ENCODE data around the gene GALNTL6. TPM values are rescaled to one million over a fixed set of nuclear protein-coding genes. Genes with fewer than 3 reads are reported as not detected.

The GALNTL6 gene
- total RNA-seq, 4 donors from 2014 or later, result 0.30 to 1.3 (median 0.60) TPM

DNA sequence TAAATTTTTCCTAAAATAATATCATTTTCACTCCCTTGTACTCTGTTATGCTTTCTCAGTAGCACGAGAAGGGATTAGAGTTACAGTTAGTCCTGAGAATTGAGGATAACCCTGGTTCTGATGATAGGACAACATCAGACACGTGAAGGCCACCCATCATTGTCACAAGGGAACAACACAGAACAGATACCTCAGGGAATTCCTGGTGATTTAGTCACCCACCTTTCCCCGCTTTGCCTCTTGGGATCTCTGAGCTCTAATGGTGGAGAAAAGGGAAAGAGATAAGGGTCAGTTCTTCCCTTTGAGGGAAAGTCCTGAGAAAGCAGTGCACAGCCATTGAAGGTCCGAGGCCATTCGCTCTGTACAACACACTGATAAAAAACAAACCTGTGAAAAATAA is 1243.1 kb downstream of the GALNTL6 start:
- DNase-seq (ENCODE audit: low spot score in 2 of 2), result no peak
- no peak for TF ChIP-seq POLR2A (IDR thresholded peaks at IDR 0.05)
- TF ChIP-seq, protein P1, sequence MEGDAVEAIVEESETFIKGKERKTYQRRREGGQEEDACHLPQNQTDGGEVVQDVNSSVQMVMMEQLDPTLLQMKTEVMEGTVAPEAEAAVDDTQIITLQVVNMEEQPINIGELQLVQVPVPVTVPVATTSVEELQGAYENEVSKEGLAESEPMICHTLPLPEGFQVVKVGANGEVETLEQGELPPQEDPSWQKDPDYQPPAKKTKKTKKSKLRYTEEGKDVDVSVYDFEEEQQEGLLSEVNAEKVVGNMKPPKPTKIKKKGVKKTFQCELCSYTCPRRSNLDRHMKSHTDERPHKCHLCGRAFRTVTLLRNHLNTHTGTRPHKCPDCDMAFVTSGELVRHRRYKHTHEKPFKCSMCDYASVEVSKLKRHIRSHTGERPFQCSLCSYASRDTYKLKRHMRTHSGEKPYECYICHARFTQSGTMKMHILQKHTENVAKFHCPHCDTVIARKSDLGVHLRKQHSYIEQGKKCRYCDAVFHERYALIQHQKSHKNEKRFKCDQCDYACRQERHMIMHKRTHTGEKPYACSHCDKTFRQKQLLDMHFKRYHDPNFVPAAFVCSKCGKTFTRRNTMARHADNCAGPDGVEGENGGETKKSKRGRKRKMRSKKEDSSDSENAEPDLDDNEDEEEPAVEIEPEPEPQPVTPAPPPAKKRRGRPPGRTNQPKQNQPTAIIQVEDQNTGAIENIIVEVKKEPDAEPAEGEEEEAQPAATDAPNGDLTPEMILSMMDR (IDR thresholded peaks at IDR 0.05), result no peak
- WGBS, 2 donors, result 90 to 92% methylated on average over 5 of the region's 5 CpGs
- intact Hi-C loops (cut with DNase I; ENCODE audit: low total_unique reads), result no loop called here
- H3K4me3 ChIP-seq (ENCODE audit: low read depth, poor library complexity, severe bottlenecking), result no peak overlapping the region

DNA sequence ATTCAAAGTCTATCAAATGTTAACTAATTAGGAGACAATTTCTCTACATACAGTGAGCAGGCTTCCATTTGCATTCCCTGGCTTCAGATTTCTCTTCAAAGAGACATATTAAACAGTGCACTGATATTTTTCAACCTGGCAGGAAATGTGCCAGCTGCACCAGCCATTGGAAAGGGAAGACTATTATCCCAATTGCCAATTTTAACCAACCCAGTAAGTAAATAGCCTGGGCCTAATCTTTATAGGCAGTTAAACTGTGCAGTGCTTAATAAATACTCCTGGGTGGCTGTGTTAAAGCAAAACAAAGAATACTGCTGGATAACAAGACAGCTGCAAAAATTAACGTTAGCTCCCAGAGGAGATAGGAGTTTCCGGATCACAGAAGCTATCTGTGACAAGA is 1243.5 kb downstream of the GALNTL6 start:
- H3K4me3 ChIP-seq (ENCODE audit: low read depth, poor library complexity, severe bottlenecking), result no peak overlapping the region
- intact Hi-C loops (cut with DNase I; ENCODE audit: low total_unique reads), result no loop called here
- TF ChIP-seq, protein P1 (IDR thresholded peaks at IDR 0.05), result no peak
- TF ChIP-seq POLR2A (IDR thresholded peaks at IDR 0.05), result no peak
- WGBS, 2 donors, result 60 to 75% methylated on average over 2 of the region's 2 CpGs
- no peak for DNase-seq (ENCODE audit: low spot score in 2 of 2)

DNA sequence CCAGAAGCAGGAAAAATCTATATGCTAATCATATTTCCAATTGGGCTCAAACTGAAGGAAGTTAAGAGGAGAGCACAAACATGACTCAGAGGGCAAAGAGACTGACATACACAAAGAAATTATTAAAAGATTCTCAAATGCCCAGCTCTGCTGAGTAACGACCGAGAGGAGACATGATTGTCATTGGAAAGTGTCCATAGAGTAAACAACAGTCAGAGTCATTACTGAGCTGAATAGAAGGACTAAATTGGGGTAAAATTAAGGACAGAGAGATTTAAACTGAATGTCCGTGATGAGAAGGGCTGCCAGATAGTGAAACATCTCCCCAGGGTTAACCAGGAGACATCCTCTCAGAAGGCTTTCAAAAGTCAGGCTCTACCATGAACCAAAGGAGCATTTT is 1244.2 kb downstream of the GALNTL6 start:
- no peak overlapping the region for H3K4me3 ChIP-seq (ENCODE audit: low read depth, poor library complexity, severe bottlenecking)
- no peak for DNase-seq (ENCODE audit: low spot score in 2 of 2)
- TF ChIP-seq, protein P1 (IDR thresholded peaks at IDR 0.05), result no peak
- TF ChIP-seq POLR2A (IDR thresholded peaks at IDR 0.05), result no peak
- intact Hi-C loops (cut with DNase I; ENCODE audit: low total_unique reads), result no loop called here
- WGBS, 2 donors, result 41 to 43% methylated on average over 3 of the region's 3 CpGs

DNA sequence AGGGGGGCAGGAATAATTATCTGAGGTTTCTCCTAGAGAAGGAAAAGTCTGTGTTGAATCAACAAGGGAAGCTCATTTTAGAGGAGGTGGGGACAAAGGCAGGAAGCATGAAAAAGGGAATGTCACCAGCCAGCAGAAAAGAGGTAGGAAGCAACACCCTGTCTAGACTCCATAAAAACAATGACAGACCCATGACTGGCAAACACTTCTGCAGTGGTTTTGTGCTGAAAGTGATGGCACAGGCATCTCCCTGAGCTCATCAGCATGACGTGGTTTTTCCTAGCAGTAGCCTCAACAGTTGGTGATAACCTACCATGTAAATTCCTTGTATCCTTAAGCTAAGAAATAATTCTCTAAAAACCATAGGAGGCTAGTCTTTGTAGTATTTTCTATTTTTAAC is 1244.7 kb downstream of the GALNTL6 start:
- intact Hi-C loops (cut with DNase I; ENCODE audit: low total_unique reads), result no loop called here
- DNase-seq (ENCODE audit: low spot score in 2 of 2), result no peak
- 36 to 41% methylated on average over 1 of the region's 1 CpG for WGBS, 2 donors
- no peak overlapping the region for H3K4me3 ChIP-seq (ENCODE audit: low read depth, poor library complexity, severe bottlenecking)
- TF ChIP-seq POLR2A (IDR thresholded peaks at IDR 0.05), result no peak
- TF ChIP-seq, protein P1 (IDR thresholded peaks at IDR 0.05), result no peak

- 59 to 72% methylated on average over 4 of the region's 4 CpGs for WGBS, 2 donors
- intact Hi-C loops (cut with DNase I; ENCODE audit: low total_unique reads), result no loop called here
- no peak for TF ChIP-seq POLR2A (IDR thresholded peaks at IDR 0.05)
- TF ChIP-seq, protein P1 (IDR thresholded peaks at IDR 0.05), result no peak
- DNase-seq (ENCODE audit: low spot score in 2 of 2), result no peak
- no peak overlapping the region for H3K4me3 ChIP-seq (ENCODE audit: low read depth, poor library complexity, severe bottlenecking)
Observed at GRCh38 chr4:173061160-173061559, 1248.0 kb downstream of the GALNTL6 start.

GRCh38 chr4:173073939-173074500 is 1260.8 kb downstream of the GALNTL6 start:
- no peak overlapping the region for H3K4me3 ChIP-seq (ENCODE audit: low read depth, poor library complexity, severe bottlenecking)
- TF ChIP-seq, protein P1 (IDR thresholded peaks at IDR 0.05), result no peak
- no peak for TF ChIP-seq POLR2A (IDR thresholded peaks at IDR 0.05)
- no peak for DNase-seq (ENCODE audit: low spot score in 2 of 2)
- 41 to 48% methylated on average over 1 of the region's 1 CpG for WGBS, 2 donors
- intact Hi-C loops (cut with DNase I; ENCODE audit: low total_unique reads), result no loop called here

Data from lower leg skin (tissue), 4 donors.